ENCODE data around the gene EMB. TPM values are rescaled to one million over a fixed set of nuclear protein-coding genes. Genes with fewer than 3 reads are reported as not detected.
"Not testable (repeated sequence)": the region's sequence is repeated elsewhere in the genome, so short reads cannot be mapped to it uniquely, and the experiment has no call there.

The EMB gene
- total and polyA plus RNA-seq, 9 of the 15 experiments (the other 6 are each of a cell fraction or from before 2014, with no cell fraction given), result 0.31 TPM; not detected in 8

- Histone ChIP-seq H2AFZ (ENCODE audit: low read depth, low read length) (no peak overlapping the region), H3K27me3 (ENCODE audit: control insufficient read depth in 2 of 2, insufficient read depth in 2 of 2, low read length in 2 of 2) (no peaks in the 10 kb centered on the region), H3K4me1 (replicated peaks in 1 of 2; ENCODE audit: control insufficient read depth in 2 of 2, insufficient read depth in 2 of 2, low read length in 2 of 2) (no peaks in the 10 kb centered on the region), H3K27ac (ENCODE audit: extremely low read depth, low read depth, low read length) (no peak overlapping the region), H3K4me2 (ENCODE audit: insufficient read depth, low read length) (no peak overlapping the region), H3K9ac (ENCODE audit: insufficient read depth in 1 of 2, low read depth in 2 of 2, low read length in 2 of 2) (no peak overlapping the region), H3K4me3 (no peak overlapping the region), H3K79me2 (ENCODE audit: control insufficient read depth, insufficient read depth, low read length) (no peaks in the 10 kb centered on the region), H3K9me3 (replicated peaks; ENCODE audit: control insufficient read depth, insufficient read depth, low read depth, low read length) (no peaks in the 10 kb centered on the region; the same call in 1 of the 2 replicates), H4K20me1 (replicated peaks; ENCODE audit: control insufficient read depth, insufficient read depth, low read length) (no peaks in the 10 kb centered on the region), H3K9me1 (ENCODE audit: control insufficient read depth, insufficient read depth, low read length) (no peaks in the 10 kb centered on the region), H3K36me3 (ENCODE audit: control insufficient read depth, insufficient read depth, low read length) (no peaks in the 10 kb centered on the region)
- no peak for TF ChIP-seq PTBP1 (IDR thresholded peaks at IDR 0.05; ENCODE audit: low read depth, low read length)
- ChIA-PET CTCF (ENCODE audit: low intra/inter-chr PET ratio) (no interaction called here), POLR2A (no interaction called here)
- no TSS peak for BruUV-seq (replicated peaks)
- no peak for DNase-seq (ENCODE audit: extremely low read depth in 1 of 4, low spot score in 3 of 4)
- under 1% methylated on average over 9 of the region's 9 CpGs for WGBS (ENCODE audit: insufficient coverage, low coverage, missing lambda C conversion rate)
- no peak for ATAC-seq
- in situ Hi-C loops (cut with MboI), result no loop called here
- FAIRE-seq, result no peak
- intact Hi-C loops (cut with micrococcal nuclease), result no loop called here
These were observed 436 bp upstream of the EMB start for GRCh38 chr5:50441493-50441955.

- no peaks in the 10 kb centered on the region for H3K4me1 ChIP-seq (replicated peaks in 1 of 2; ENCODE audit: control insufficient read depth in 2 of 2, insufficient read depth in 2 of 2, low read length in 2 of 2)
- no peaks in the 10 kb centered on the region for H3K79me2 ChIP-seq (ENCODE audit: control insufficient read depth, insufficient read depth, low read length)
- POLR2A ChIA-PET, result no interaction called here
These were observed 1.9 kb downstream of the EMB start for GRCh38 chr5:50439221-50439620.

GRCh38 chr5:50438060-50438459 is 3.0 kb downstream of the EMB start:
- ATAC-seq; H2AFZ ChIP-seq (ENCODE audit: low read depth, low read length); DNase-seq (ENCODE audit: extremely low read depth in 1 of 4, low spot score in 3 of 4); intact Hi-C loops (cut with micrococcal nuclease); H3K4me3 ChIP-seq; BruUV-seq (replicated peaks); H3K4me2 ChIP-seq (ENCODE audit: insufficient read depth, low read length); CTCF ChIA-PET (ENCODE audit: low intra/inter-chr PET ratio); H3K27me3 ChIP-seq (ENCODE audit: control insufficient read depth in 2 of 2, insufficient read depth in 2 of 2, low read length in 2 of 2); FAIRE-seq; H4K20me1 ChIP-seq (replicated peaks; ENCODE audit: control insufficient read depth, insufficient read depth, low read length); H3K36me3 ChIP-seq (ENCODE audit: control insufficient read depth, insufficient read depth, low read length); POLR2A ChIA-PET; in situ Hi-C loops (cut with MboI); H3K9me3 ChIP-seq (replicated peaks; ENCODE audit: control insufficient read depth, insufficient read depth, low read depth, low read length); H3K79me2 ChIP-seq (ENCODE audit: control insufficient read depth, insufficient read depth, low read length); H3K27ac ChIP-seq (ENCODE audit: extremely low read depth, low read depth, low read length); H3K4me1 ChIP-seq (replicated peaks in 1 of 2; ENCODE audit: control insufficient read depth in 2 of 2, insufficient read depth in 2 of 2, low read length in 2 of 2); H3K9ac ChIP-seq (ENCODE audit: insufficient read depth in 1 of 2, low read depth in 2 of 2, low read length in 2 of 2); H3K9me1 ChIP-seq (ENCODE audit: control insufficient read depth, insufficient read depth, low read length): not testable (repeated sequence)
- 0% methylated on average over 1 of the region's 3 CpGs for WGBS (ENCODE audit: insufficient coverage, low coverage, missing lambda C conversion rate)

More at GRCh38 chr5:50439221-50439620, 1.9 kb downstream of the EMB start:
- no peak for FAIRE-seq
- Histone ChIP-seq H3K9me1 (ENCODE audit: control insufficient read depth, insufficient read depth, low read length) (no peaks in the 10 kb centered on the region), H3K27me3 (ENCODE audit: control insufficient read depth in 2 of 2, insufficient read depth in 2 of 2, low read length in 2 of 2) (no peaks in the 10 kb centered on the region), H3K27ac (ENCODE audit: extremely low read depth, low read depth, low read length) (no peak overlapping the region), H2AFZ (ENCODE audit: low read depth, low read length) (no peak overlapping the region), H3K9ac (ENCODE audit: insufficient read depth in 1 of 2, low read depth in 2 of 2, low read length in 2 of 2) (no peak overlapping the region), H4K20me1 (replicated peaks; ENCODE audit: control insufficient read depth, insufficient read depth, low read length) (no peaks in the 10 kb centered on the region), H3K36me3 (ENCODE audit: control insufficient read depth, insufficient read depth, low read length) (no peaks in the 10 kb centered on the region), H3K4me3 (no peak overlapping the region), H3K4me2 (ENCODE audit: insufficient read depth, low read length) (no peak overlapping the region), H3K9me3 (replicated peaks; ENCODE audit: control insufficient read depth, insufficient read depth, low read depth, low read length) (no peaks in the 10 kb centered on the region)
- WGBS (ENCODE audit: insufficient coverage, low coverage, missing lambda C conversion rate), result 0% methylated on average over 3 of the region's 3 CpGs
- in situ Hi-C loops (cut with MboI), result no loop called here
- TF ChIP-seq POU5F1 (IDR thresholded peaks at IDR 0.05; ENCODE audit: borderline replicate concordance, low read depth, low read length, partially characterized antibody), result no peak
- no peak for TF ChIP-seq E2F3 (CRISPR knock-in tag; IDR thresholded peaks at IDR 0.05)
- no peak for TF ChIP-seq MXD1 (CRISPR knock-in tag; IDR thresholded peaks at IDR 0.05; ENCODE audit: borderline replicate concordance, poor library complexity, severe bottlenecking)
- no peak for TF ChIP-seq TBL1XR1 (IDR thresholded peaks at IDR 0.05; ENCODE audit: low read length in 2 of 2)
- no TSS peak for BruUV-seq (replicated peaks)
- ATAC-seq, result no peak
- intact Hi-C loops (cut with micrococcal nuclease), result no loop called here
- DNase-seq (ENCODE audit: extremely low read depth in 1 of 4, low spot score in 3 of 4), result no peak
- CTCF ChIA-PET (ENCODE audit: low intra/inter-chr PET ratio), result no interaction called here

Data from K562 (cell line).